H9 (cell line): ENCODE measurements around the gene PTDSS2. TPM values are rescaled to one million over a fixed set of nuclear protein-coding genes. Genes with fewer than 3 reads are reported as not detected.

Experiments
- DNase-seq: peaks from one replicate; pipeline ENCODE4 v3.0.0-alpha.2; 2017
- H2AFZ ChIP-seq: one replicate; pipeline ENCODE4 v1.6.1; 2013; ENCODE audit warnings: mild to moderate bottlenecking, low read length, control low read depth, moderate library complexity
- H2AK5ac ChIP-seq: 2 replicates; pipeline ENCODE4 v1.6.1; 2013; ENCODE audit warnings: low read length, control low read depth, mixed read lengths; ENCODE audit not compliant: insufficient read length
- H2BK120ac ChIP-seq: one replicate; pipeline ENCODE4 v1.6.1; 2013; ENCODE audit warnings: low read depth, mild to moderate bottlenecking, low read length, control low read depth, inconsistent platforms; ENCODE audit not compliant: poor library complexity, severe bottlenecking
- H2BK12ac ChIP-seq: 2 replicates; pipeline ENCODE4 v1.6.1; 2013; ENCODE audit warnings: low read length, control low read depth, mixed read lengths, low read depth; ENCODE audit not compliant: insufficient read length
- H2BK15ac ChIP-seq: 2 replicates; pipeline ENCODE4 v1.6.1; 2013; ENCODE audit warnings: low read depth, low read length, control low read depth
- H2BK20ac ChIP-seq: one replicate; pipeline ENCODE4 v1.6.1; 2013; ENCODE audit warnings: low read depth, mild to moderate bottlenecking, low read length, control low read depth, inconsistent platforms; ENCODE audit not compliant: poor library complexity, severe bottlenecking
- H2BK5ac ChIP-seq: 2 replicates; pipeline ENCODE4 v1.6.1; 2013; ENCODE audit warnings: low read length, control low read depth, mixed read lengths; ENCODE audit not compliant: insufficient read length
- H3K14ac ChIP-seq: 2 replicates; pipeline ENCODE4 v1.6.1; 2013; ENCODE audit warnings: low read length, control low read depth; ENCODE audit not compliant: insufficient read depth
- H3K18ac ChIP-seq: 2 replicates; pipeline ENCODE4 v1.6.1; 2013; ENCODE audit warnings: low read depth, mild to moderate bottlenecking, mixed read lengths, low read length, control low read depth; ENCODE audit not compliant: insufficient read length
- H3K23ac ChIP-seq: 2 replicates; pipeline ENCODE4 v1.6.1; 2013; ENCODE audit warnings: low read length, control low read depth, mixed read lengths, low read depth; ENCODE audit not compliant: insufficient read length
- H3K23me2 ChIP-seq: 2 replicates; pipeline ENCODE4 v1.6.1; 2013; ENCODE audit warnings: low read depth, mild to moderate bottlenecking, mixed read lengths, low read length, control low read depth; ENCODE audit not compliant: insufficient read length, poor library complexity, severe bottlenecking
- H3K27ac ChIP-seq: 2 replicates; pipeline ENCODE4 v1.5.1; 2013; ENCODE audit warnings: low read length, control low read depth, mixed read lengths, low read depth; ENCODE audit not compliant: insufficient read length
- H3K27me3 ChIP-seq: 2 replicates; pipeline ENCODE4 v1.6.1; 2013; ENCODE audit warnings: low read length, control low read depth, inconsistent platforms; ENCODE audit not compliant: insufficient read depth
- H3K4ac ChIP-seq: 2 replicates; pipeline ENCODE4 v1.6.1; 2013; ENCODE audit warnings: low read depth, mild to moderate bottlenecking, control low read depth, inconsistent platforms, low read length, moderate library complexity
- H3K4me1 ChIP-seq: 2 replicates; pipeline ENCODE4 v1.6.1; 2013; ENCODE audit warnings: low read length, control low read depth, inconsistent platforms; ENCODE audit not compliant: insufficient read depth
- H3K4me2 ChIP-seq: 2 replicates; pipeline ENCODE4 v1.6.1; 2013; ENCODE audit warnings: low read length, control low read depth, mixed read lengths; ENCODE audit not compliant: insufficient read length, insufficient read depth
- H3K56ac ChIP-seq: 2 replicates; pipeline ENCODE4 v1.6.1; 2013; ENCODE audit warnings: low read depth, mild to moderate bottlenecking, mixed read lengths, low read length, control low read depth; ENCODE audit not compliant: insufficient read length
- H3K79me1 ChIP-seq: 2 replicates; pipeline ENCODE4 v1.6.1; 2013; ENCODE audit warnings: low read depth, mild to moderate bottlenecking, moderate library complexity, low read length, control low read depth, inconsistent platforms; ENCODE audit not compliant: insufficient read depth, poor library complexity, severe bottlenecking
- H3K79me2 ChIP-seq: 2 replicates; pipeline ENCODE4 v1.6.1; 2013; ENCODE audit warnings: low read length, control low read depth, inconsistent platforms; ENCODE audit not compliant: insufficient read depth
- H3K9ac ChIP-seq: 2 replicates; pipeline ENCODE4 v1.6.1; 2013; ENCODE audit warnings: low read length, control low read depth, mixed read lengths; ENCODE audit not compliant: insufficient read length; ENCODE audit errors: extremely low read depth
- H3K9me3 ChIP-seq: one replicate; pipeline ENCODE4 v1.6.1; 2013; ENCODE audit warnings: low read depth, low read length, inconsistent platforms; ENCODE audit not compliant: control insufficient read depth
- H3T11ph ChIP-seq: one replicate; pipeline ENCODE4 v1.6.1; 2013; ENCODE audit warnings: mild to moderate bottlenecking, low read length, control low read depth, inconsistent platforms
- H4K20me1 ChIP-seq: one replicate; pipeline ENCODE4 v1.6.1; 2013; ENCODE audit not compliant: control insufficient read depth, insufficient read length, insufficient read depth
- H4K5ac ChIP-seq: 2 replicates; pipeline ENCODE4 v1.6.1; 2013; ENCODE audit warnings: low read depth, mild to moderate bottlenecking, mixed read lengths, low read length, control low read depth; ENCODE audit not compliant: insufficient read length
- H4K8ac ChIP-seq: replicated peaks from 2 replicates; pipeline ENCODE4 v1.6.1; 2013; ENCODE audit warnings: low read length, control low read depth, mixed read lengths, low read depth; ENCODE audit not compliant: insufficient read length
- H4K91ac ChIP-seq: 2 replicates; pipeline ENCODE4 v1.6.1; 2013; ENCODE audit warnings: low read depth, mild to moderate bottlenecking, moderate library complexity, mixed read lengths, low read length, control low read depth; ENCODE audit not compliant: insufficient read length
- H3K27ac Mint-ChIP-seq, 3 experiments: 2 replicates in 2 of 3; 3 replicates in 1 of 3; pipeline ENCODE4 v1.8.0; 2020 to 2021; ENCODE audit warnings: mixed read lengths in 3 of 3, mild to moderate bottlenecking in 1 of 3, moderate library complexity in 1 of 3
- H3K27me3 Mint-ChIP-seq: 2 replicates; pipeline ENCODE4 v1.8.0; 2021; ENCODE audit warnings: low read depth, mild to moderate bottlenecking, moderate library complexity, mixed read lengths
- H3K36me3 Mint-ChIP-seq, 3 experiments: 2 replicates in 2 of 3; 3 replicates in 1 of 3; pipeline ENCODE4 v1.8.0; 2020 to 2021; ENCODE audit warnings: low read depth in 3 of 3, mixed read lengths in 3 of 3; ENCODE audit not compliant: insufficient read depth in 1 of 3
- H3K4me1 Mint-ChIP-seq, 2 experiments: 2 replicates each; pipeline ENCODE4 v1.8.0; 2020; ENCODE audit warnings: mixed read lengths in 2 of 2
- H3K4me3 Mint-ChIP-seq, 2 experiments: 2 replicates in 1 of 2; 3 replicates in 1 of 2; pipeline ENCODE4 v1.8.0; 2020 to 2021; ENCODE audit warnings: mild to moderate bottlenecking in 2 of 2, mixed read lengths in 2 of 2, moderate library complexity in 1 of 2
- H3K9me3 Mint-ChIP-seq, 2 experiments: 2 replicates in 1 of 2; 3 replicates in 1 of 2; pipeline ENCODE4 v1.8.0; 2020; ENCODE audit warnings: mild to moderate bottlenecking in 2 of 2, mixed read lengths in 2 of 2, moderate library complexity in 1 of 2
- WGBS: extraction: QIAGEN DNeasy Blood & Tissue Kit; methylation state at CpG from one replicate; pipeline ENCODE4 v1.1.7; 2013; ENCODE audit warnings: missing lambda C conversion rate, low lambda C conversion rate, mixed read lengths; ENCODE audit not compliant: insufficient read length; ENCODE audit errors: extremely low coverage; 5-methylcytosine and 5-hydroxymethylcytosine counted together
- total RNA-seq: library from RNA; stranded (reverse); gene quantifications from 2 replicates; pipeline ENCODE4 v1.2.1, GENCODE V29; 2021
- TF ChIP-seq, protein P1 (sequence below): fragments of 200-600 bp; sonication (generic); conservative IDR thresholded peaks from 3 replicates; pipeline ENCODE4 v1.8.0; 2021; ENCODE audit warnings: antibody characterized with exemption, mild to moderate bottlenecking

The PTDSS2 gene
- total RNA-seq, 1 experiment from 2014 or later: 55.3 TPM

DNA sequence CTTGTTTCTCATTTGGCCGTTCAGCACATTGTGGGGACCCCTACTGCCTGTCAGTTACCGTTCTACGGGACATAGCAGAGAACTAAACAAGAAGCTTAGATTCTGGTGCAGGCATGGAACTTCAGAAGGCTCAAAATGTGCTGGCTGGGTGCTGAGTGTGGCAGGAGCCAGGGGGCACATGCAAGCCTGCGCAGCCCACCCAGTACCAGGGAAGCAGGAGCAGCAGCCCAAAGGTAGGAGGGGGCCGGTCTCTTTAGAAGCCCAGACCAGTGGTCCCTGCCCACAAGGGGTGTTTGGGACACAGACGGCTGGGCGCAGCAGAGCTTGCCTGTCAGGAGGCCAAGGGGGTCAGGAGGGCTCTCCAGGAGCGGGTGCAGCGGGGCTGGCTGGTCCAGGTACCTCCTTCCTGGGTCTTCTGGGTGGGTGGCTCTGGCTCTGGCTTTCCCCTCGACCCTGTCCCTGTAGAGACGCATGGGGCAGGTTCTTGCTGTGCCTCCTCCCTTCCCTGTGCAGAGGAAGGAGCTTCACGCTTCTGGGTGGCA, 2.2 kb downstream of the PTDSS2 start:
- Histone ChIP-seq H3K79me2 (peaks cover 8% of the 10 kb centered on the region; the same call in 1 of the 2 replicates), H3K27me3 (no peaks in the 10 kb centered on the region), H3K18ac (no peak overlapping the region), H3K56ac (no peak overlapping the region), H3K9ac (no peak overlapping the region), H2BK12ac (no peak overlapping the region), H2BK5ac (no peak overlapping the region), H2BK15ac (no peak overlapping the region), H3K79me1 (peaks cover 7% of the 10 kb centered on the region), H3K9me3 (no peaks in the 10 kb centered on the region), H3K14ac (no peak overlapping the region), H3K4ac (no peak overlapping the region), H2AK5ac (no peak overlapping the region), H2BK20ac (no peak overlapping the region), H2AFZ (no peak overlapping the region), H4K8ac (no peak overlapping the region), H3K23ac (no peak overlapping the region), H3K4me1 (no peaks in the 10 kb centered on the region), H3K23me2 (peaks cover 7% of the 10 kb centered on the region), H4K5ac (no peak overlapping the region), H3K4me2 (no peak overlapping the region), H4K91ac (no peak overlapping the region), H3K27ac (no peak overlapping the region), H3T11ph (no peak overlapping the region), H4K20me1 (no peaks in the 10 kb centered on the region), H2BK120ac (no peak overlapping the region)
- TF ChIP-seq, protein P1, sequence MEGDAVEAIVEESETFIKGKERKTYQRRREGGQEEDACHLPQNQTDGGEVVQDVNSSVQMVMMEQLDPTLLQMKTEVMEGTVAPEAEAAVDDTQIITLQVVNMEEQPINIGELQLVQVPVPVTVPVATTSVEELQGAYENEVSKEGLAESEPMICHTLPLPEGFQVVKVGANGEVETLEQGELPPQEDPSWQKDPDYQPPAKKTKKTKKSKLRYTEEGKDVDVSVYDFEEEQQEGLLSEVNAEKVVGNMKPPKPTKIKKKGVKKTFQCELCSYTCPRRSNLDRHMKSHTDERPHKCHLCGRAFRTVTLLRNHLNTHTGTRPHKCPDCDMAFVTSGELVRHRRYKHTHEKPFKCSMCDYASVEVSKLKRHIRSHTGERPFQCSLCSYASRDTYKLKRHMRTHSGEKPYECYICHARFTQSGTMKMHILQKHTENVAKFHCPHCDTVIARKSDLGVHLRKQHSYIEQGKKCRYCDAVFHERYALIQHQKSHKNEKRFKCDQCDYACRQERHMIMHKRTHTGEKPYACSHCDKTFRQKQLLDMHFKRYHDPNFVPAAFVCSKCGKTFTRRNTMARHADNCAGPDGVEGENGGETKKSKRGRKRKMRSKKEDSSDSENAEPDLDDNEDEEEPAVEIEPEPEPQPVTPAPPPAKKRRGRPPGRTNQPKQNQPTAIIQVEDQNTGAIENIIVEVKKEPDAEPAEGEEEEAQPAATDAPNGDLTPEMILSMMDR: no peak
- H3K27me3 Mint-ChIP-seq: no peaks in the 10 kb centered on the region
- peaks cover 14 to 41% (median 33%) of the 10 kb centered on the region in 3 experiments; a peak in 6 of 7 replicates for H3K36me3 Mint-ChIP-seq
- H3K4me1 Mint-ChIP-seq: peaks cover 39 to 40% of the 10 kb centered on the region in 2 experiments
- WGBS: no CpG with 5 or more reads among the region's 12 CpGs
- H3K27ac Mint-ChIP-seq: no peak overlapping the region
- H3K9me3 Mint-ChIP-seq: peaks cover 0 to 2% of the 10 kb centered on the region in 2 experiments; a peak in 2 of 5 replicates
- H3K4me3 Mint-ChIP-seq: peak overlapping the region; percentile 51 to 96; a peak in 3 of 5 replicates
- DNase-seq: no peak
